T follicular helper cell (primary cell): Measurements from ENCODE around the gene SLAMF6.

Experiments used
- DNase-seq: peaks from one replicate; pipeline ENCODE4 v3.0.0-alpha.2; 2020; ENCODE audit warnings: low read depth

The SLAMF6 gene

GRCh38 chr1:160467576-160467975 is 55.5 kb downstream of the SLAMF6 start:
- no peak for DNase-seq

DNA sequence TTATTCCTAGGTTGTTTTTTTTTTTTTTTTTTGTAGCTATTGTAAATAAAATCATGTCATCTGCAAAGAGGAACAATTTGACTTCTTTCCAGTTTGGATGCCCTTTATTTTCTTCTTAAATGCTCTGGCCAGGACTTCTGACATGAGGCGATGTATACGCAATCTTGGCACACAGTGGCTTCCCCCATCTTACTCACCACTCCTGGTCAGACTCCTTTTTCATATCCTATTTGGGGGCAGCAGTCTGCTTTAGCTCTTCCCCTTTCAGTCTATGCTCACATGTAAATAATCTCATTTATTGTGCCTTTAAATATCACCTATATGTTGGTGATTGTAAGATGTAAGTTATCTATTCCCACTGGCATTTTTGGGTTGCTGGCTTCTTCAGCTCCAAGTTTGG is 56.1 kb downstream of the SLAMF6 start:
- DNase-seq = no peak

GRCh38 chr1:160465123-160465522 is 57.9 kb downstream of the SLAMF6 start:
- no peak for DNase-seq

- no peak for DNase-seq
These were observed 62.3 kb downstream of the SLAMF6 start for GRCh38 chr1:160460683-160461287.

DNA sequence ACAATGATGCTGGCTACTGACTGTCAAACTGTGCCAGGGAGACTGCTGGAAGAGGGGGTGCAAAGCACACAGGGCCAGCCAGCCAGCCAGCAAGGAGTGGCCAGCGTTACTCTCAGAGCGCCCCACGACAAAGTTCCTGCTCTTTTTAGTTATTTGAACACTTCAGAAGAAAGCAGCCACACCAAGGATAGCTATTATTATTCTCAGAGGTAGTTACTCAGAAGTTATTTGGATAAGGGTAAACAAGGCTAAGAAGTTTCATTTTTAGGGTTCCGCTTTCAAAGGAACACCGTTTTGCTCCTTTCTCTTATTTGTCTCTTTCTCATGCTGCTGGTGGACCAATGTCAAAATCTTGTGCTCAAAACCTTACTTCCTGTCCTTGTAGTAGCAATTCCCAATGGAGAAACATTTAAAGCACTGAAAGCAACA is 62.8 kb downstream of the SLAMF6 start:
- no peak for DNase-seq

DNA sequence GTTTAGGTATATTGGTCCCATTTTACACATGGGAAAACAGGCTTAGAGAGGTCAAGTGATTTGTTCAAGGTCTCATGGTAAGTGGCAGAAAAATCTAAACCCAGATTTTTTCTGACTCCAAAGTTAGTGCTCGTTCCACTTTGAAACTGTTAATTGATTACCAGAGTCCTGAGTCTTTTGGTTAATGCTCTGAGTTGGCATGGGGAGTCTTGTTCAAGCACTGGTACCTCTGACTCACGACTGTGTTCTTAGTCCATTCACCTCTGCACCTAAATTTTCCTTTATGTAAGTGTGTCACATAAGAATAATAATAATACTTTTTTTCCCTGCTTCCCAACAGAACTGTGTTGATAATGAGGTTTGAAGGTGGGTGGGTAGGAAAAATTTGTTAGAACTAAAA is 63.4 kb downstream of the SLAMF6 start:
- DNase-seq = no peak

- DNase-seq = no peak
These were observed 64.0 kb downstream of the SLAMF6 start for GRCh38 chr1:160459056-160459455.

GRCh38 chr1:160455153-160455517 is 67.9 kb downstream of the SLAMF6 start:
- no peak for DNase-seq

DNA sequence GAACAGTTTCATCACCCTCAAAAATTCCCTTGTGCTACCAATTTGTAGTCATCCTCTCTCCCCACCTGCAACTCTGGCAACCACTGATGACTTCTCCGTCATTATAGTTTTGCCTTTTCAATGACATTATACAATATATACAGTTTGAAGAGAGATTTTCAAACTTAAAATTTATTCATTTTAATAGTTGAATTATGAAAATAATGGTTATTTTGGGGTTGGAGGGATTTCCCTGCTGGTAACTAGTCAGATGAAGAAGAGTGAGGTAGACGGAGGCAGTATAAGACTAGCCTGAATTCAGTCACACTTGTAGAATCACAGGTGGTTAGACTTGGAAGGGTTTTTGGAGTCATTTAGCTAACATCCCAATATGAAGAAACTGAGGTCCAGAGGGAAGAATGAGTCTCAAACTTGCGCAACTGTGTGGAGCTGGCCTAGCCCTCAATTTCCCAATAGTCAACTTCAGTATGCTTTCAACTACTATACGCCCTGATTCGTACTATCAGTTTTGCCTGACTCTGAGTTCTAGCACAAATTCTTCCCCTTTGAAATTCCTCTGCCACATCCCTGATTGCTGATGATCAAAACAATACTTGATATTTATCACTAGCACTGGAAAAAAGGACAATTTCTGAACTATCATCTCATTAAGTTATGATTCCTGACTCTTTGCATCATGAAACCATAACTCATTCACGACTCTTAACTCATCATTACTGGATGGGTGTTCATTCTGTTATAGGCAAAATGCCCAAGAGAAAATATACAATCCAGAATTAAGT is 68.5 kb downstream of the SLAMF6 start:
- no peak for DNase-seq

GRCh38 chr1:160453443-160453842 is 69.6 kb downstream of the SLAMF6 start:
- DNase-seq = no peak

DNA sequence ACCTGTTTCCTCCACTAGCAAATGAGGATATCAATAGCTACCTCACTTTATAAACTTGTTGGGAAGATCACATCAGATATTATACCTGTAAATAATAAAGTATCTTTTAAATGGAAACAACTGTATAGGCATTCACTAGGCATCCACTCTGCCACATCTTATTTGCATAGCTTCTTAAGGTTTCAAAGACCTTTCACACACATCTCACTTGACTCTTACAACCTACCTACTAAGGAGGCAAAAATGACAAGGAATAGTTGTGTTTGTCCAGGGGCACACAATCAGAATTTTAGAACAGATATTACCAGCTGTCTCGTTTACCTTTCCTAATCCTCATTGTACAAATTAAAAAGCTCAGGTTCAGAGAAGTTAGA is 71.2 kb downstream of the SLAMF6 start:
- DNase-seq = no peak

- no peak for DNase-seq
These were observed 71.8 kb downstream of the SLAMF6 start for GRCh38 chr1:160451119-160451858.

GRCh38 chr1:160449494-160449893 is 73.6 kb downstream of the SLAMF6 start:
- no peak for DNase-seq

- DNase-seq = no peak
These were observed 76.0 kb downstream of the SLAMF6 start for GRCh38 chr1:160446945-160447600.

- DNase-seq = no peak
These were observed 83.3 kb downstream of the SLAMF6 start for GRCh38 chr1:160439718-160440117.

DNA sequence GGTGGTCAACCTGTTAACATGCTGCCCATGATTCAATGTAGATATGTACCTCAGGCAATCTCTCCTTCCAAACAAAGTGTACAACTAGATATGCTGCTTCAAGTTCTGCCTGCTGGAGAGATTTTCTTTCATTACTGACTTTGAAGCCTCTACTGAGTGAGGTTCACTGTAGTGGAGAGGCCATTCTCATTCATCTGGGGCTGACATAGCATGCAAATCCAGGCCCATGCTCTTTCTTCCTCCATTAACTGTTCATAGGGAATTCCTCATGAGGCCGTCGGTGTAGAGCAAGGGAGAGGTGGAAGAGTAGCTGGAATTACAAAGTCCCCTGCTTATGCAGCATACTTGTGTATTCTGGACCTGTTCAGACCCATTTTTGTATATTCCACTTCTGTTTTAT is 84.1 kb downstream of the SLAMF6 start:
- no peak for DNase-seq

DNA sequence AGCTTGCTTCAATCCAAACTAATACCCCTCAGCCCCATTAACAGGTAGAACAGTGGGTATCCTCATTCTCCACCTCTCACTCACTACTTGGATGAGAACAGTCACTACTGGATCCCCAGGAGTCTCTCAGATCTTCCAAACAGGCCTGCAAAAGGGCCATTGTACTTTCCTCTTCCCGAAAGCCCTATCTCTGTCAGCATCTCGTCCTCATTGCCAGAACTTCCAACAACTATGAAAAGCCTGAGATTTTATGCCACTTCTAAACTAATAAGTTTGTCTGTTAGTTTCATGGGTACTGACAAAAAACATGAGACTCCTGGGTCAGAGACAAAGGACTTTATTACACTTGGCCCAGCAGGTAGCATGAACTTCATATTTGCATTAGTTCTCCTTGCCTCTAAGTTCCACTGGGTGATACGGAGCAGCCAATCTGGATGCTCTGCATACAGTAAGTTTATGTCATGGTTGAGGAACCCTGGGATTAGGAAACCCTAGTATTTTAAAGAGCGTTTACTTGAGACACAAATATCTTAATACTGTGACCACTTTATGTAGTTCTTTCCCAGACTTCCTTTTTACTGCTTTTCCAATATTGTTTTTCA is 84.6 kb downstream of the SLAMF6 start:
- DNase-seq = no peak

GRCh38 chr1:160437432-160438316 is 85.4 kb downstream of the SLAMF6 start:
- DNase-seq = no peak

DNA sequence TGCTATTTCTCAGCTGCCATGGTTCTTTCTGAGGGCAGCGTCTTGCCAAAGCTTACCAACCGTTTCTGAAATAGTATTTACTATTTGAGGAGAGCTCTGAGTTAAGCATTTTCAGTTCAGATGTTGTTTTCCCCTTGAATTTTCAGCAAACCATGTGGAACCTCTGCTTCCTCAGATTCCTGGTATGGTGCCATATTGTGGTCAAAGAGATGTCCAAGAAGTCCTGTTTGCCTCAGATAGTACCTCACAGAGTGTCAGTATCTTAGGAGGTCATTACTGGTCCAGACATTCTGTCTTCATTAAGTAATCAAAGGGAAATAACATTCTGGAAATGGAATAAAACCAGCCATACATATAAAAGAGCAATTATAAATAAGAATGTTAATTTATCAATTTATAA is 86.1 kb downstream of the SLAMF6 start:
- DNase-seq = no peak
